Left cardiac atrium (tissue), 4 donors: ENCODE results near the gene EGFR. TPM values are rescaled to one million over a fixed set of nuclear protein-coding genes. Genes with fewer than 3 reads are reported as not detected.
"Not testable (repeated sequence)": the region's sequence is repeated elsewhere in the genome, so short reads cannot be mapped to it uniquely, and the experiment has no call there.

Source experiments
- ATAC-seq, 2 donors: fragments of 200-7000 bp; cut with Tn5 transposase; one replicate each; pipeline ENCODE4 v1.9.1; 2020; ENCODE audit warnings: mild to moderate bottlenecking in 2 of 2, moderate library complexity in 2 of 2
- DNase-seq: peaks from one replicate; pipeline ENCODE4 v3.0.0-alpha.2; 2020
- intact Hi-C, 2 donors: fragments of 100-400 bp; cut with DNase I; formaldehyde crosslinking; loops; one replicate each; pipeline versions ENCODE4 v1.14.1 to v1.15.1; 2022 to 2023
- total RNA-seq, 2 donors: library from RNA; stranded (reverse); fragmentation: NEBNext Ultra II Directional; extraction: Animal tissue kit (Norgen Biotek cat#: 25700); gene quantifications; one replicate each; pipeline ENCODE4 v1.2.1, GENCODE V29; 2021
- donor health status: DM: no; HTN: yes; CAD: no.
- donor health status: DM: no; HTN: yes; CAD: no; lungs with severe emphysema.
- donor health status: DM: yes; HTN: yes; CAD: no.
- donor health status: Dilated cardiomyopathy.

EGFR gene
- total RNA-seq, 2 donors from 2014 or later: 23.3 to 26.6 TPM

- no peak for DNase-seq
- ATAC-seq: no peak
- intact Hi-C loops: no loop called here
Observed at GRCh38 chr7:55028011-55028410, 9.2 kb downstream of the EGFR start.

- DNase-seq (no peak), ATAC-seq (no peak)
- intact Hi-C loops: no loop called here
Observed at GRCh38 chr7:55030314-55030713, 11.5 kb downstream of the EGFR start.

GRCh38 chr7:55031075-55031474, 12.3 kb downstream of the EGFR start:
- intact Hi-C loops: no loop called here
- no peak for ATAC-seq
- DNase-seq: no peak

GRCh38 chr7:55032069-55032699, 13.4 kb downstream of the EGFR start:
- intact Hi-C loops: no loop called here
- no peak for DNase-seq
- no peak for ATAC-seq

GRCh38 chr7:55033236-55033846, 14.5 kb downstream of the EGFR start:
- DNase-seq: no peak
- intact Hi-C loops: no loop called here
- no peak for ATAC-seq

GRCh38 chr7:55034776-55035175, 16.0 kb downstream of the EGFR start:
- intact Hi-C loops: no loop called here
- no peak for DNase-seq
- no peak for ATAC-seq

- DNase-seq, intact Hi-C loops, ATAC-seq: not testable (repeated sequence)
Observed at GRCh38 chr7:55035410-55035809, 16.6 kb downstream of the EGFR start.

GRCh38 chr7:55036950-55037736, 18.3 kb downstream of the EGFR start:
- no peak for ATAC-seq
- intact Hi-C loops: no loop called here
- DNase-seq: no peak

- no peak for ATAC-seq
- intact Hi-C loops: no loop called here
Observed at GRCh38 chr7:55043691-55044370, 25.0 kb downstream of the EGFR start.

GRCh38 chr7:55044371-55044717, 25.5 kb downstream of the EGFR start:
- DNase-seq (no peak), ATAC-seq (no peak)
- intact Hi-C loops: no loop called here

More at GRCh38 chr7:55043691-55044370, 25.0 kb downstream of the EGFR start:
- no peak for DNase-seq

- no peak for DNase-seq
- intact Hi-C loops: no loop called here
- peak in 1 of 2 donors; percentile 54 for ATAC-seq
Observed at GRCh38 chr7:55044791-55045190, 26.0 kb downstream of the EGFR start.

- no peak for ATAC-seq
- DNase-seq: no peak
- intact Hi-C loops: no loop called here
Observed at GRCh38 chr7:55046582-55047342, 27.9 kb downstream of the EGFR start.

GRCh38 chr7:55048221-55048859, 29.5 kb downstream of the EGFR start:
- DNase-seq (no peak), ATAC-seq (peak; percentile 67 to 69)
- intact Hi-C loops: no loop called here

- DNase-seq (no peak), ATAC-seq (no peak)
- intact Hi-C loops: loop anchor here in 1 of 2 donors (10.0 kb wide), 1 partner anchor 205 kb away; no protein-coding TSS in a partner anchor
Observed at GRCh38 chr7:55050281-55050680, 31.5 kb downstream of the EGFR start.

GRCh38 chr7:55052081-55052480, 33.3 kb downstream of the EGFR start:
- no peak for DNase-seq
- ATAC-seq: no peak
- intact Hi-C loops: loop anchor here in 1 of 2 donors (10.0 kb wide), 1 partner anchor 203 kb away; no protein-coding TSS in a partner anchor

GRCh38 chr7:55052741-55053427, 34.1 kb downstream of the EGFR start:
- ATAC-seq (peak in 1 of 2 donors; percentile 20), DNase-seq (no peak)
- intact Hi-C loops: loop anchor here in 1 of 2 donors (10.0 kb wide), 1 partner anchor 202 kb away; no protein-coding TSS in a partner anchor

- no peak for DNase-seq
- ATAC-seq: peak; percentile 12 to 24
- intact Hi-C loops: loop anchor here in 1 of 2 donors (10.0 kb wide), 1 partner anchor 201 kb away; no protein-coding TSS in a partner anchor
Observed at GRCh38 chr7:55053651-55054571, 35.1 kb downstream of the EGFR start.
